BLaER1 treated with 17β-estradiol and CSF1 and Interleukin-3, amounts not matched to agents 10 nM and 100 nM (cell line): ENCODE measurements around the gene FNIP2.

Experiments used
- H3K27ac ChIP-seq, 11 experiments: shearing (Covaris generic); formaldehyde crosslinking; 2 replicates each; pipeline ENCODE4 v1.8.1; 2022
- H3K27me3 ChIP-seq, 11 experiments: shearing (Covaris generic); formaldehyde crosslinking; 2 replicates each; pipeline ENCODE4 v1.8.1; 2022
- H3K36me3 ChIP-seq, 11 experiments: shearing (Covaris generic); formaldehyde crosslinking; 2 replicates each; pipeline ENCODE4 v1.8.1; 2022
- H3K4me1 ChIP-seq, 10 experiments: shearing (Covaris generic); formaldehyde crosslinking; 2 replicates each; pipeline ENCODE4 v1.8.1; 2022
- H3K4me2 ChIP-seq, 11 experiments: shearing (Covaris generic); formaldehyde crosslinking; 2 replicates each; pipeline ENCODE4 v1.8.1; 2022
- H3K4me3 ChIP-seq, 10 experiments: shearing (Covaris generic); formaldehyde crosslinking; 2 replicates each; pipeline ENCODE4 v1.8.1; 2022
- H3K9ac ChIP-seq, 11 experiments: shearing (Covaris generic); formaldehyde crosslinking; 2 replicates each; pipeline ENCODE4 v1.8.1; 2022
- H3K9me3 ChIP-seq, 11 experiments: shearing (Covaris generic); formaldehyde crosslinking; replicated peaks in 1 of 11; 2 replicates each; pipeline ENCODE4 v1.8.1; 2022
- H4K20me1 ChIP-seq, 11 experiments: shearing (Covaris generic); formaldehyde crosslinking; 2 replicates each; pipeline ENCODE4 v1.8.1; 2022
- Cebpa-rat ChIP-seq, 11 experiments: shearing (Covaris generic); IDR thresholded peaks; 2 replicates each; pipeline ENCODE4 v1.8.1; 2022

The FNIP2 gene

GRCh38 chr4:158817562-158818296, 48.9 kb downstream of the FNIP2 start:
- H3K27ac ChIP-seq: peak overlapping the region in 8 of 11 experiments; percentile 7 to 94 (median 70); a peak in 13 of 22 replicates
- no peaks in the 10 kb centered on the region for H3K27me3 ChIP-seq
- H3K4me1 ChIP-seq: peaks cover 7 to 100% (median 24%) of the 10 kb centered on the region in 10 experiments
- TF ChIP-seq Cebpa-rat (IDR thresholded peaks at IDR 0.05): no peak
- peaks cover 0 to 13% (median 0%) of the 10 kb centered on the region in 11 experiments; a peak in 2 of 22 replicates for H3K36me3 ChIP-seq
- peak overlapping the region in 4 of 11 experiments; percentile 49 to 81 (median 75); a peak in 9 of 22 replicates for H3K9ac ChIP-seq
- H4K20me1 ChIP-seq: peaks cover 0 to 27% (median 0%) of the 10 kb centered on the region in 11 experiments; a peak in 1 of 22 replicates
- no peak overlapping the region for H3K4me3 ChIP-seq
- H3K4me2 ChIP-seq: peak overlapping the region; percentile 27 to 96 (median 46); a peak in 21 of 22 replicates
- peaks cover 0 to 11% (median 6%) of the 10 kb centered on the region in 11 experiments; a peak in 6 of 22 replicates for H3K9me3 ChIP-seq

DNA sequence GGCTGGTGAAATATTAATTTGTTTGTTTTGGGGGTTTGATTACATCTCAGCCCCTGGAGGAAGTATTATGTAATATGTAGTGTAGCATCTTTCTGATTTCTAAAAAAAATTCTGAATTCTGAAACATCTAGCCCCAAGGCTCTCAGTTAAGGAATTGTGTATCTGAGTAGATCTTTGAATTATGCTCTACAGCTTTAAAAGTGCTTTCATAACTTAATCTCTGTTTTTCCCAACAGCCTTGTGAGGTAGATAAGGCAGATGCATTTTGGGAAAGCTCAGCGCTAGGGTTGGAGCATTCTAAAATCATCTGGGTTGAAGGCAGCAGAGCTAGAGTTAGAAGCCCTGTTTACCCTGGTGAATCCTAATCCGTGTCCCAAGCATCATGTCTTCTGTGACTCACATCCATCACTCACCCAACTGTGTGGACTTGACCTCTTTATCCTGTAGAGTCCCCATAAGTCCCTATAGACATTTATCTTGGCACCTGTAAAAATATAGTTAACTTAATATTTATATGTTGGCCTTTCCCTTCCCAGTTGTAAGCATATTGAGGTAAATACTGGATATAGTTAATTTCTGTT, 49.8 kb downstream of the FNIP2 start:
- Histone ChIP-seq H4K20me1 (peaks cover 0 to 25% (median 0%) of the 10 kb centered on the region in 11 experiments; a peak in 1 of 22 replicates), H3K4me2 (peak overlapping the region in 9 of 11 experiments; percentile 27 to 96 (median 57); a peak in 15 of 22 replicates), H3K36me3 (peaks cover 0 to 13% (median 0%) of the 10 kb centered on the region in 11 experiments; a peak in 3 of 22 replicates), H3K27me3 (no peaks in the 10 kb centered on the region), H3K4me1 (peaks cover 7 to 100% (median 24%) of the 10 kb centered on the region in 10 experiments), H3K9ac (peak overlapping the region in 4 of 11 experiments; percentile 49 to 81 (median 75); a peak in 5 of 22 replicates), H3K27ac (peak overlapping the region in 7 of 11 experiments; percentile 22 to 94 (median 76); a peak in 12 of 22 replicates), H3K9me3 (peaks cover 0 to 11% (median 6%) of the 10 kb centered on the region in 11 experiments; a peak in 6 of 22 replicates), H3K4me3 (no peak overlapping the region)
- TF ChIP-seq Cebpa-rat (IDR thresholded peaks at IDR 0.05): no peak

- no peaks in the 10 kb centered on the region for H3K27me3 ChIP-seq
- H3K9me3 ChIP-seq: peaks cover 0 to 7% (median 4%) of the 10 kb centered on the region in 11 experiments; a peak in 5 of 22 replicates
- peaks cover 0 to 21% (median 0%) of the 10 kb centered on the region in 11 experiments; a peak in 1 of 22 replicates for H4K20me1 ChIP-seq
- H3K9ac ChIP-seq: peak overlapping the region in 3 of 11 experiments; percentile 60 to 84 (median 75); a peak in 5 of 22 replicates
- H3K36me3 ChIP-seq: peaks cover 0 to 11% (median 0%) of the 10 kb centered on the region in 11 experiments; a peak in 3 of 22 replicates
- peak overlapping the region in 3 of 11 experiments; percentile 87 to 94 (median 94); a peak in 6 of 22 replicates for H3K27ac ChIP-seq
- peak overlapping the region in 3 of 11 experiments; percentile 32 to 96 (median 86); a peak in 6 of 22 replicates for H3K4me2 ChIP-seq
- no peak overlapping the region for H3K4me3 ChIP-seq
- H3K4me1 ChIP-seq: peaks cover 11 to 100% (median 24%) of the 10 kb centered on the region in 10 experiments
- no peak for TF ChIP-seq Cebpa-rat (IDR thresholded peaks at IDR 0.05)
These were observed 51.3 kb downstream of the FNIP2 start for GRCh38 chr4:158819942-158820786.

DNA sequence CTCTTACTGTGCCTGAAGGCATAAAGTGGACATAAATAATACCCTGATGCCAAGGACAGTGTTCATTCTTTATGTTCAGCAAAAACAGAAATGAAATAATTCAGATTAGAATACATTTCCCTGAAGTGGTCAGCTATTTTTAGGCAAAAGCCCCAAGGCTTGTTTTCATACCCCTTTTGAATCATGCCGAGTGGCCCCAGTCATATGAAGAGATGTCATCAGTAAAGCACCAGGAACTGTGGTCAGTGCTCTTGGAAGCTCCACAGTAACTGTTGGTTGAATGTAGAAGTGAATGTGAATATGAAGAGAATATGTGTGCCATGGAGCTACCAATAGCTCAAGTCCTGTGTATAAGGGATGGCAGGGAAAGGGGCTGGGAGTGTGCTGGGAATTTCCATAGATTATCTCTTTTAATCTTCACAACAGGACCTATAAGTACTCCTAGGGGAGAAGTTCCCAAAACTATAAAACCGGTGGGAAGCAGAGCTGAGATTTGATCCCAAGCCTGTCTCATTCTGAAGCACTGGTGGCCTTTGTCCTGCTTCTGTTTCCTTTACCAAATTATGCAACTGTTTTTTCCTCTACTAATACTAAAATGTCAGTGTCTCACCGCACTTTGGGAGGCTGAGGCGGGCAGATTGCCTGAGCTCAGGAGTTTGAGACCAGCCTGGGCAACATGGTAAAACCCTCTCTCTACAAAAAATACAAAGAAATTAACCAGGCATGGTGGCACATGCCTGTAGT, 52.6 kb downstream of the FNIP2 start:
- H3K36me3 ChIP-seq: peaks cover 0 to 18% (median 0%) of the 10 kb centered on the region in 11 experiments; a peak in 4 of 22 replicates
- H3K9me3 ChIP-seq: no peaks in the 10 kb centered on the region
- H3K4me2 ChIP-seq: peak overlapping the region in 4 of 11 experiments; percentile 14 to 96 (median 59); a peak in 7 of 22 replicates
- peak overlapping the region in 3 of 11 experiments; percentile 60 to 84 (median 75); a peak in 6 of 22 replicates for H3K9ac ChIP-seq
- H3K27ac ChIP-seq: peak overlapping the region in 3 of 11 experiments; percentile 87 to 94 (median 94); a peak in 7 of 22 replicates
- no peak for TF ChIP-seq Cebpa-rat (IDR thresholded peaks at IDR 0.05)
- peaks cover 0 to 33% (median 0%) of the 10 kb centered on the region in 11 experiments; a peak in 1 of 22 replicates for H4K20me1 ChIP-seq
- peaks cover 11 to 100% (median 26%) of the 10 kb centered on the region in 10 experiments for H3K4me1 ChIP-seq
- no peaks in the 10 kb centered on the region for H3K27me3 ChIP-seq
- no peak overlapping the region for H3K4me3 ChIP-seq

DNA sequence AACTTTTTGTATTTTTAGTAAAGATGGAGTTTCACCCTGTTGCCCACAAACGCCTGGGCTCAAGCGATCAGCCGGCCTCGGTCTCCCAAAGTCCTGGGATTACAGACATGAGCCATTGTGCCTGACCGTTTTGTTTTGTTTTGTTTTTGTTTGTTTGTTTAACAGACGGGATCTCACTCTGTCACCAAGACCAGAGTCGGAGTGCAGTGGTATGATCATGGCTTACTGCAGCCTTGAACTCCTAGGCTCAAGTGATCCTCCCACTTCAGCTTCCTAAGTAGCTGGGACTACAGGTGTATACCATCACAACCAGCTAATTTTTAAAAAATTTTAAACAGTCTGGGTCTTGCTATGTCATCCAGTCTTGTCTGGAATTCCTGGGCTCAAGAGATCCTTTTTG, 53.5 kb downstream of the FNIP2 start:
- H3K4me3 ChIP-seq: no peak overlapping the region
- H3K27ac ChIP-seq: peak overlapping the region in 3 of 11 experiments; percentile 87 to 94 (median 94); a peak in 5 of 22 replicates
- H4K20me1 ChIP-seq: peaks cover 0 to 40% (median 0%) of the 10 kb centered on the region in 11 experiments; a peak in 1 of 22 replicates
- no peaks in the 10 kb centered on the region for H3K9me3 ChIP-seq
- H3K9ac ChIP-seq: peak overlapping the region in 2 of 11 experiments; percentile 75 to 84; a peak in 3 of 22 replicates
- no peaks in the 10 kb centered on the region for H3K27me3 ChIP-seq
- peaks cover 5 to 100% (median 25%) of the 10 kb centered on the region in 10 experiments; a peak in 19 of 20 replicates for H3K4me1 ChIP-seq
- H3K36me3 ChIP-seq: peaks cover 0 to 27% (median 2%) of the 10 kb centered on the region in 11 experiments; a peak in 8 of 22 replicates
- no peak for TF ChIP-seq Cebpa-rat (IDR thresholded peaks at IDR 0.05)
- H3K4me2 ChIP-seq: peak overlapping the region in 3 of 11 experiments; percentile 32 to 96 (median 86); a peak in 5 of 22 replicates

- peak overlapping the region in 3 of 11 experiments; percentile 54 to 94 (median 94); a peak in 5 of 22 replicates for H3K27ac ChIP-seq
- TF ChIP-seq Cebpa-rat (IDR thresholded peaks at IDR 0.05): no peak
- peak overlapping the region in 2 of 11 experiments; percentile 53 to 79; a peak in 4 of 22 replicates for H3K4me2 ChIP-seq
- H3K9me3 ChIP-seq: no peaks in the 10 kb centered on the region
- peaks cover 0 to 44% (median 0%) of the 10 kb centered on the region in 11 experiments; a peak in 1 of 22 replicates for H4K20me1 ChIP-seq
- peaks cover 0 to 93% (median 14%) of the 10 kb centered on the region in 10 experiments; a peak in 17 of 20 replicates for H3K4me1 ChIP-seq
- peak overlapping the region in 1 of 11 experiments; percentile 4; a peak in 2 of 22 replicates for H3K9ac ChIP-seq
- H3K4me3 ChIP-seq: no peak overlapping the region
- H3K36me3 ChIP-seq: peaks cover 0 to 38% (median 6%) of the 10 kb centered on the region in 11 experiments; a peak in 12 of 22 replicates
- H3K27me3 ChIP-seq: no peaks in the 10 kb centered on the region
These were observed 54.6 kb downstream of the FNIP2 start for GRCh38 chr4:158823461-158823873.
